GM18873 (cell line): ENCODE data around the gene LGALS9C.
"Not testable (repeated sequence)": the region's sequence is repeated elsewhere in the genome, so short reads cannot be mapped to it uniquely, and the experiment has no call there.

Source experiments
- ATAC-seq: cut with Tn5 transposase; IDR thresholded peaks from one replicate; pipeline ENCODE4 v1.9.1; 2021; ENCODE audit warnings: mild to moderate bottlenecking, moderate library complexity, moderate number of reproducible peaks; ENCODE audit not compliant: unreplicated experiment, low FRiP score

LGALS9C gene

DNA sequence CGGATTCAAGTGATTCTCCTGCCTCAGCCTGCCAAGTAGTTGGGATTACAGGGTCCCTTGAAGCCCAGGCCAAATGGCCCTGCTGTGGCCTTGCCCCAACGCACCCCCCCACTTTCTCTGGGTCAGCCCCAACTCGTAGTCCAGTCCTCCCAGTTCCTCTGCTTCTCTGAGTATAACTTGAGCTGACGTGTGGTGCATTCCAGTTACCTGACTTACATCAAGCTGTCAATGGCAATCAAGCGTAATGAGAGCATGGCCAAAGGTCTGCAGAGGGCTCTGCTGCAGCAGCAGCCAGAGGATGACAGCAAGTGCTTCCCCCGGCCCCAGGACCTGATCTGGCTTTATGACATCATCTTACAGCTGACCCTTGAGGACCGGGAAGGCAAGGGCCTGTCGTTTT lies 50.8 kb downstream of the LGALS9C start:
- not testable (repeated sequence) for ATAC-seq

DNA sequence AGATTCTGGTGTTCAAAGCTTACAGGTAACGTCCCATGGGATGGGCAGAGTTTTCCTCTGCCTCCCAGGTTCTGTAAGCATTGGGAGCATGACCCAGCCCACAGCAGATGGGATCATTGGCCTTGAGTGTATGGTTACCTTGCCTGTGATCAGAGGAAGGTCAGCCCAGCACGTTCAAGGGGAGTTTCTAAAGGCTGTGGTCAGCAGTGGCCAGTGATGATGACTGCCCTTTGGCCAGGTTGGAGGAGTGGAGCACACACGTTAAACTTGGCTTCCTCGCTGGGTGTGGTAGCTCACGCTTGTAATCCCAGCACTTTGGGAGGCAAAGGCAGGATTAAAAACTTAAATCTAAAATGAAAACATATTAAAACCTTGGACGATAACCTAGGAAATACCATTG lies 51.8 kb downstream of the LGALS9C start:
- not testable (repeated sequence) for ATAC-seq

DNA sequence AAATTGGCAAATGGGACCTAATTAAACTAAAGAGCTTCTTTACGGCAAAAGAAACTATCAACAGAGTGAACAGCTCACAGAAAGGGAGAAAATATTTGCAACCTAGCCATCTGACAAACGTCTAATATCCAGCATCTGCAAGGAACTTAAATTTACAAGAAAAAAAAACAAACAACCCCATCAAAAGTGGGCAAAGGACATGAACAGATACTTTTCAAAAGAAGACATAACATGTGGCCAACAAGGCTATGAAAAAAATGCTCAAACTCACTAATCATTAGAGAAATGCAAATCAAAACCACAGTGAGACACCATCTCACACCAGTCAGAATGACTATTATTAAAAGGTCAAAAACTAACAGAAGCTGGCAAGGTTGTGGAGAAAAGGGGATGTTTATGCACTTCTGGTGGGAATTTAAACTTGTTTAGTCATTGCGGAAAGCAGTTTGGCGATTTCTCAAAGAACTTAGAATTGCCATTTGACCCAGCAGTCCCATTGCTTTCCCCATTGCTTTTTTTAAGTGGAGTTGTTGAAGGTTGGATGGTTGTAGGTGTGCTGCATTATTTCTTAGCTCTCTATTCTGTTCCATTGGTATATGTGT lies 52.4 kb downstream of the LGALS9C start:
- not testable (repeated sequence) for ATAC-seq

DNA sequence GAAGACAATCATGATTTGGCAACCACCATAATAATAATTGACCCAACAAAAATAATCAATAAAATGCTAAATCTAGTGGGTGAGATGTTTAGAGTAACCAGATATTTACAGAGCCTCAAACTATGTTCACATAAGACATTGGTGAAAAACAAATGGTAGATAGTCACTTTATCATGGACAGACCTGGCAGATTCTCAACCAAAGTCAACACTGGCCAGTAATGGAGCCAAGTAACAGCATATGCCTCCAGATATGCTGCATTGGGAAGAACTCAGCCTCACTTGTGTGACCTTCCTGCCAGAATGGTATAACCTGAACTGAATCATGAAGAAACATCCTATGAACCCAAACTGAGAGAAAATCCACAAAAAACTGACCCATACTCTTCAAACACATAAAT lies 53.8 kb downstream of the LGALS9C start:
- ATAC-seq, result not testable (repeated sequence)

DNA sequence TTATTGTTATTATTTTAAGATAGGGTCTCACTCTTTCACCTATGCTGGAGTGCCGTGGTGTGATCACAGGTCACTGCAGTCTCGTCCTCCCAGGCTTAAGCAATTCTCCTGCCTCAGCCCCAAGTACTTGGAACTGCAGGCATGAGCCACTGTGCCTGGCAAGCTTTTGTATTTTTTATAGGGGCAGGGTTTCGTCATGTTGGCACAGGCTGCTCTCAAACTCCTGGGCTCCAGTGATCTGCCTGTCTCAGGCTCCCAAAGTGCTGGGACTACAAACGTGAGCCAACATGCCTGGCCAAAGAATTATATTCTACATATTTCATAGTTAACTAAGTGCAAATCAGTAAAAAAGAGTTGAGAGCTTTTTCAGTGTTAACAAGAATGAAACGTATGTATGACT lies 65.6 kb downstream of the LGALS9C start:
- not testable (repeated sequence) for ATAC-seq

DNA sequence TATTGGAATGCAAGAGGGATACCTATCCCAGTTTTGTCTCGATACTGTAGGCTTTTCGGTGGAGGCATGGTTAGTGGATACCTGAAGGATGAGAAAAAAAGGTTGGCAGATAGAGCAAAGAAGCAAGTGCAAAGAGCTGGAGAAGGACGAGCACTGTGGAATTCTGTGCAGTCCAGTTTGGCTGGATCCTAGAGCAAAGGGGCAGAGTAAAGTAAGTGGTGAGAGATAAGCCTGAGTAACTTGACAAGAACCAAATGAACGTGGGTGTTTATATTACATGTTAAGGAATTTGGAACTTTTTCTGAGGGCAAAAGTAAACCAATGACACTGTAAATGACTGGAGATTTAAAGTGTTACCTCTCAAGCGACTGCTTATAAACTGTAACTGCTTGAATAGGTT lies 66.3 kb downstream of the LGALS9C start:
- not testable (repeated sequence) for ATAC-seq
